GM10248 (cell line): ENCODE data around the gene SYT8.

Experiments
- CTCF ChIA-PET: fragments of 300-600 bp; sonication (Branson Sonifier 250); formaldehyde crosslinking; extraction: SDS; loops from one replicate; lab custom pipeline; 2021; ENCODE audit warnings: antibody characterized with exemption; lab: Yijun Ruan, JAX
- POLR2A ChIA-PET: fragments of 350-650 bp; sonication (Branson Sonifier 250); formaldehyde crosslinking; extraction: SDS; loops from one replicate; lab custom pipeline; 2020; ENCODE audit warnings: antibody characterized with exemption; lab: Yijun Ruan, JAX
- DNase-seq: peaks from one replicate; pipeline ENCODE4 v3.0.0; 2012; ENCODE audit errors: extremely low spot score
- TF ChIP-seq, protein P1 (sequence below): IDR thresholded peaks from 2 replicates; pipeline ENCODE4 v1.5.1; 2012; ENCODE audit warnings: mild to moderate bottlenecking, low read depth; ENCODE audit errors: extremely low read depth, missing control alignments, control extremely low read depth

The SYT8 gene

DNA sequence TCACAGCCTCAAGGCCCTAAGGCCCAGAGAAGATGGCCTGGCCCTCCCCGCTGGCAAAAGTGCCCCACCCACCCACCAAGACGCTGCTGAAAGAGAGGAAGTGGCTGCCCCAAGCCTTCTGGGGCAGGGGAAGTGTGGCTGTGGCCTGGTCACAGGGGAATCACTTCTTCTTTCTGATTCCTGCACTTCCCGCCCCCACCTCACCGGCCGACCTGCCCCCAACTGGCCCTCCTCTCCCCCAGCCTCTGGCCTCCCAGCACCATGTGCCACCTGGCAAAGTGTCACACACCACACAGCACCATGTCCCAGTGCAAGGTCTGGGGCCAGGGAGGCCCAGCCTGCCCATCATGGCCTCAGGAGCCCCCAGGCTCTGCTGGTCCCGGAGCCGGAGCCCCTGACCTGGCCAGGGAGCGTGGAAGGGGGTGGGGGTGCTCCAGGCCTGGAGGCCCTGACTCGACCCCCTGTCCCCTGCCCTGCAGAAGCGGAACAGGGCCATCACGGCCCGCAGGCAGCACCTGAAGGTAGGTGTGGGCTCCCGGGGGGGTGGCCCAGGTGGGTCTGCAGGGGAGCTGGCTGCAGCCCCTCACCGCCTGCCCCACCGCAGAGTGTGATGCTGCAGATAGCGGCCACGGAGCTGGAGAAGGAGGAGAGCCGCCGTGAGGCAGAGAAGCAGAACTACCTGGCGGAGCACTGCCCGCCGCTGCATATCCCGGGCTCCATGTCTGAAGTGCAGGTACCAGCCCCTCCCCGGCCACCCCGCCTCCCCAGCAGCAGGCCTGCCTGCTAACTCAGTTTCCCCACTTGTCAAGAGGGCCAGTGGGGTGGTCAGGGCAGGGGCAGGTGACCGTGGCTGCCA is 5.4 kb downstream of the SYT8 start:
- DNase-seq = peak; percentile 80
- ChIA-PET POLR2A (no interaction called here), CTCF (interaction anchor here (0.8 to 2.9 kb wide), 6 partner anchors 8 to 311 kb away, joined by 3 to 20 read pairs (median 6); no protein-coding TSS in a partner anchor)
- TF ChIP-seq, protein P1, sequence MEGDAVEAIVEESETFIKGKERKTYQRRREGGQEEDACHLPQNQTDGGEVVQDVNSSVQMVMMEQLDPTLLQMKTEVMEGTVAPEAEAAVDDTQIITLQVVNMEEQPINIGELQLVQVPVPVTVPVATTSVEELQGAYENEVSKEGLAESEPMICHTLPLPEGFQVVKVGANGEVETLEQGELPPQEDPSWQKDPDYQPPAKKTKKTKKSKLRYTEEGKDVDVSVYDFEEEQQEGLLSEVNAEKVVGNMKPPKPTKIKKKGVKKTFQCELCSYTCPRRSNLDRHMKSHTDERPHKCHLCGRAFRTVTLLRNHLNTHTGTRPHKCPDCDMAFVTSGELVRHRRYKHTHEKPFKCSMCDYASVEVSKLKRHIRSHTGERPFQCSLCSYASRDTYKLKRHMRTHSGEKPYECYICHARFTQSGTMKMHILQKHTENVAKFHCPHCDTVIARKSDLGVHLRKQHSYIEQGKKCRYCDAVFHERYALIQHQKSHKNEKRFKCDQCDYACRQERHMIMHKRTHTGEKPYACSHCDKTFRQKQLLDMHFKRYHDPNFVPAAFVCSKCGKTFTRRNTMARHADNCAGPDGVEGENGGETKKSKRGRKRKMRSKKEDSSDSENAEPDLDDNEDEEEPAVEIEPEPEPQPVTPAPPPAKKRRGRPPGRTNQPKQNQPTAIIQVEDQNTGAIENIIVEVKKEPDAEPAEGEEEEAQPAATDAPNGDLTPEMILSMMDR = no peak

DNA sequence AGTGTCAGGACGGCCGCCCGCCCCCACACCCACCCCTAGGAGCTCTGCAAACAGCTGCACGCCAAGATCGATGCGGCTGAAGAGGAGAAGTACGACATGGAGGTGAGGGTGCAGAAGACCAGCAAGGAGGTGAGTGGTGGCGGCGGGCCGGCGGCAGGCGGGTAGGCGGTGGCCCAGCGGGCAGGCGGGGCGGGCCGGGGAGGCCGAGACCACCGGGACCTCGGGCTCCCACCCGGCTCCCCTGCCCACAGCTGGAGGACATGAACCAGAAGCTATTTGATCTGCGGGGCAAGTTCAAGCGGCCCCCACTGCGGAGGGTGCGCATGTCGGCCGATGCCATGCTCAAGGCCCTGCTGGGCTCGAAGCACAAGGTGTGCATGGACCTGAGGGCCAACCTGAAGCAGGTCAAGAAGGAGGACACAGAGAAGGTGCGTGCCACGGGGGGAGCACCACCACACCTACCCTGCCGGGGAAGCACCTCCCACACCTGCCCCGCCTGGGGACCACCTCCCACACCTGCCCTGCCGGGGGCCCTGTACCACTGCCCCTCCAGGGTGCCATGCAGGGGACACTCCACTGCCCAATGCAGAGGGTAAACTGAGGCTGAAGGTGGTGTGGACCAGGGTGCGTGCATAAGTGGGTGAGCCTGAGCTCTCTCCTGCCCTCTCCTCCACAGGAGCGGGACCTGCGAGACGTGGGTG is 6.1 kb downstream of the SYT8 start:
- CTCF ChIA-PET = interaction anchor here (0.8 to 2.9 kb wide), 5 partner anchors 8 to 310 kb away, joined by 3 to 12 read pairs (median 6); no protein-coding TSS in a partner anchor
- DNase-seq = no peak
- POLR2A ChIA-PET = no interaction called here
- TF ChIP-seq, protein P1 = no peak

DNA sequence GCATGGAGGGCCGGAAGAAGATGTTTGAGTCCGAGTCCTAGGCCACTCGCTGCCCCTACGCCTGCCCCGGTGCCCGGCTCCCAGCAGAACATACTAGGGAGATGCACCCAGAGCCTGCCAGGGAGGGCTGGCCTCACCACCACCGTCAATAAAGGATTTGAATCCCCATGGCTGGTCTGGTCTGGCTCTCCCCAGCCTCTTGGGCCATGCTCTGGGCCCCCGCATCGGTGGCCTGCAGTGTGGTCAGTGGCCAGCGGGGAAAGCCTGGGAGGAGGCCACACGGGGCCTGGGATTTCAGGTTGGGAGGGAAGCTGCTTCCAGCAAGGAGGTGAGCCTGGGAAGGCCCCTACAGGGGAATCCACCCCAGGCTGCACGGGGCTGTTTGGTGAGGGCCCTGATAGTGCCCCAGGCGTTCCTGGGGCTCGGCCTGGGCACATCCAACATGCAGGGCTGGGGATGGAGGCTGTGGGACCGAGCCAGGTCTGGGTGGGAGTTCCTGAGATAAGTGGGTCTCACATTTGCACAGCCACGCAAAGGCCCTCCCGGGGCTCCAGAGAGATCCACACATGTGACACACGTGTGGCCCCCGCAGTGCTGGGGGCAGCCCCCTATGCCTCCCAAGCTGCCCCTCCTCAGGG is 6.8 kb downstream of the SYT8 start:
- TF ChIP-seq, protein P1 = no peak
- ChIA-PET CTCF (interaction anchor here (1.4 to 2.9 kb wide), 4 partner anchors 9 to 310 kb away, joined by 4 to 12 read pairs (median 6); no protein-coding TSS in a partner anchor), POLR2A (no interaction called here)
- no peak for DNase-seq

DNA sequence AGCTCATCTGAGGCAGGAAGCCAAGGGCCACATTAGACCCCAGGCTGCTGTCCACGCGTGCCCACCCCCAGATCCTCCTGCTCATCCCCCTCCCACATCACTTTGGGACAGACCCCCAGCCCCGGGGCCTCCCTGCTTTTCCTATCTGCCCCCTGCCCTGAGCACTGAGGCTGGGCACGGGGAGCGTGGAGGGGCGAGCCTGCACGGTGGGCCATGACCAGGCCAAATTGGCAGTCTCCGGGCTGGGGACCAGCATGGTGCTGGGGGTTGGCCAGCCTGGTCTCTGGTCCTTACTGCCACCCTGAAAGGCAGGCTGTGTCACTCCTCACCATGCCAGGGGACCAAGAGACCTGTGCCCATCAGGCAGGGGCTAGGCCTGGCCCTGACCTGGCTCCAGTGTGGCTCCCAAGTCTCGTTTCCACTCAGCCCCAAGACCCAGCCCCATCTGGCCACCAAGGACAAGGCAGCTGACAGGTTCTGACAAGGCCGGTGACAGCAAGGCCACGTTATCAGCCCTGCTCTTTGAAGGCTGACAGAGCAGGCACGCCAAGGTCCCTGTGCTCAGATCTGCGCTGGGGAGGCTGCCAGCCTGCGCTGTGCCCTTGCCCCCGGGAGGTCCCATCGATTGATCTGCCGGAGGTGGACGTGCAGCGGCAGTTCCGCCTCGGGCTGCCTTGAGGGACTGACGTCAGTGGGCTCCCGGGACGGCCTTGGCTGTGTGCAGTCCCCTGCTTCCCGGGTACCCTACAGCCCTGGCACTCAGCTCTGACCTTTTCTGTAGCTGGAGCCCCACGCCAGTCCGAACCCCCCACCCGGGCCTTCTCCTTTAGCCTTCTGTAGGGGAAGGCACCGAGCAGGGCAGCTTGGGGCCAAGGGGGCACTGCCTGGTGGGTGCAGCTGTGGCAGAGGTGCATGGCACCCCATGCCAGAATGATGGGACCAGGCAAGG is 7.6 kb downstream of the SYT8 start:
- ChIA-PET CTCF (interaction anchor here (0.7 to 2.9 kb wide), 4 partner anchors 10 to 309 kb away, joined by 4 to 12 read pairs (median 6); no protein-coding TSS in a partner anchor), POLR2A (no interaction called here)
- TF ChIP-seq, protein P1 = no peak
- no peak for DNase-seq

DNA sequence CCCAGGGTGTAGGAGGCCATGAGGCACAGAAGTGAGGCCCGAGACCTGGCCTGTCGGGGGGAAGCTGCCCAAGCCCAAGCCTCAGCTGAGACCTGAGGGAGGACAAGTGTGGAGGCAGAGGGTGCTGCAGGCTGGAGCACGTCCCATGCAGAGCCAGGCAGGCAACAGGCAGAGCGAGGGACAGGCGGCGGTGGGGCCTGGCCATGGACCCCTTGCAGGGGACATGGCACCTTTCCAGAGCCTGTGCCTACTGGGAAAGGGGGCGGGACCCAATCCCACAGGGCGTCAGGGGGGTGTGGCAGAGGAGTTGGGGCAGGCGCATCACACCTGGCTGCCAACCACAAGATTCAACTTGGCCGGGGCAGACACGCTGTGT is 8.3 kb downstream of the SYT8 start:
- DNase-seq = no peak
- TF ChIP-seq, protein P1 = no peak
- ChIA-PET POLR2A (no interaction called here), CTCF (interaction anchor here (0.7 to 2.9 kb wide), 2 partner anchors 11 to 149 kb away, joined by 4 to 12 read pairs; no protein-coding TSS in a partner anchor)
